MM.1S (cell line): ENCODE measurements around the gene BMP7.

ENCODE experiments used
- DNase-seq: peaks from one replicate; pipeline ENCODE4 v3.0.0-alpha.2; 2015
- H2AFZ ChIP-seq: fragments of 300-600 bp; sonication (generic); 2 replicates; pipeline ENCODE4 v1.6.0; 2016; ENCODE audit warnings: antibody characterized with exemption, low read length
- H3F3A ChIP-seq: fragments of 300-600 bp; sonication (generic); 2 replicates; pipeline ENCODE4 v1.6.1; 2016; ENCODE audit warnings: mild to moderate bottlenecking, antibody characterized with exemption, low read length, moderate library complexity, mixed read lengths; ENCODE audit not compliant: insufficient read depth
- H3K27ac ChIP-seq: fragments of 300-600 bp; sonication (generic); 2 replicates; pipeline ENCODE4 v1.5.1; 2016; ENCODE audit warnings: mild to moderate bottlenecking, low read length
- H3K27me3 ChIP-seq: fragments of 300-600 bp; sonication (generic); replicated peaks from 2 replicates; pipeline ENCODE4 v1.6.0; 2016; ENCODE audit warnings: low read length; ENCODE audit not compliant: insufficient read depth
- H3K36me3 ChIP-seq: fragments of 300-600 bp; sonication (generic); replicated peaks from 2 replicates; pipeline ENCODE4 v1.6.1; 2016; ENCODE audit warnings: mild to moderate bottlenecking, low read length, mixed read lengths; ENCODE audit not compliant: insufficient read depth
- H3K4me1 ChIP-seq: fragments of 300-600 bp; sonication (generic); 2 replicates; pipeline ENCODE4 v1.6.1; 2016; ENCODE audit warnings: low read length, mixed read lengths
- H3K4me2 ChIP-seq: fragments of 300-600 bp; sonication (generic); 2 replicates; pipeline ENCODE4 v1.6.0; 2016; ENCODE audit warnings: low read depth, low read length
- H3K4me3 ChIP-seq: fragments of 300-600 bp; sonication (generic); 2 replicates; pipeline ENCODE4 v1.5.1; 2016; ENCODE audit warnings: low read length, mixed read lengths
- H3K79me2 ChIP-seq: fragments of 300-600 bp; sonication (generic); 2 replicates; pipeline ENCODE4 v1.6.1; 2016; ENCODE audit warnings: mixed run types, low read length, mixed read lengths
- H3K9ac ChIP-seq: fragments of 300-600 bp; sonication (generic); 2 replicates; pipeline ENCODE4 v1.6.1; 2016; ENCODE audit warnings: low read length, mixed read lengths
- H3K9me2 ChIP-seq: fragments of 300-600 bp; sonication (generic); replicated peaks from 2 replicates; pipeline ENCODE4 v1.6.1; 2016; ENCODE audit warnings: mild to moderate bottlenecking, low read length, mixed read lengths; ENCODE audit not compliant: insufficient read depth
- H3K9me3 ChIP-seq: fragments of 300-600 bp; sonication (generic); replicated peaks from 2 replicates; pipeline ENCODE4 v1.6.1; 2016; ENCODE audit warnings: mild to moderate bottlenecking, low read length, mixed read lengths; ENCODE audit not compliant: insufficient read depth
- H4K20me1 ChIP-seq: fragments of 300-600 bp; sonication (generic); 2 replicates; pipeline ENCODE4 v1.6.1; 2016; ENCODE audit warnings: mild to moderate bottlenecking, low read length, moderate library complexity, mixed read lengths; ENCODE audit not compliant: insufficient read depth
- EZH2 ChIP-seq: fragments of 300-600 bp; sonication (generic); optimal IDR thresholded peaks from 2 replicates; pipeline ENCODE3; 2017; ENCODE audit warnings: low read depth, mild to moderate bottlenecking, antibody characterized with exemption, low read length, mixed read lengths
- EZH2phosphoT487 ChIP-seq: fragments of 300-600 bp; sonication (generic); IDR thresholded peaks from 2 replicates; pipeline ENCODE4 v1.6.1; 2018; ENCODE audit warnings: antibody characterized with exemption, low read length
- TF ChIP-seq, protein P1 (sequence below): fragments of 300-600 bp; sonication (generic); IDR thresholded peaks from 2 replicates; pipeline ENCODE4 v1.5.1; 2016; ENCODE audit warnings: antibody characterized with exemption, low read length, mixed read lengths

Gene BMP7

DNA sequence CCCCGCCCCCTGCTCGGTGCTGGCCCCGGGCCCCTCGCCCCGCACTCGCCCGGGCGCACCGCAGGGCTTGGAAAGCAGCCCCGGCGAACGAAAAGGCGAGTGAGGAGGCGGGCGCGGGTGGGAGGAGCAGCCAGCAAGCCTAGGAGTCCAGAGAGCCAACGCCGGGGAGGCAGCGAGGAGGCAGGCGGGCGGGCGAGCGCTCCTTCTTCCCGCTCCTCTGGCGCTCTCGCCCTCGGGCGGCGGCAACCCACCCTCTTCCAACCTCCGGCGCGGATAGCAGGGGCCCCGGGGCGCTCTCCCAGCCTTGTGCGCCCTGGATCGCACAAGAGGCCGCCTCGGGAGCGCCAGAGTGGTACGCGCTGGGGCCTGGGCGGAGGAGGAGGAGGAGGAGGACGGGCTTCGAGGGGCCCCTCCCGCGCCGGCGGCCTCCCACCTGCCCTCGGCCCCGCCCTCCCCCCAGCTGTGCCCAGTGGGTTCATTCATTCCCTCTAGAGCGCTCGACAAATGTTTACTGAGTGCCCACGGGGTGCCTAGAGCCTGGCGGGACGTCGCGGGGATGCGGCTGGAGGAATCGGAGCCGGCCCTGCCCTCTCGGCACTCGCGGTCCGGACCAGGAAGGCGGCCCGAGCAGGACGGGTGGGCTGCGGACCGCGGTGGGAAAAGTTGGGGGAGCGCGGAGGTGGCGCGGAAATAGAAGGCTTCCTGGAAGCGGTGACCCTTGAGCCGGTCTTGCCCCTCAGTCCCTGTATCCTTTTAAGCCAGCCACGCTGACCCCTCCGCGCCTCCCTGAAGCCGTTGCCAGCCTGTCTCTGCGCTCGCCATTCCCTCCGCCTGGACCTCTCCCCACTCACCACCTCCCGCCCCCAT is at the start of gene BMP7:
Gene BMP7, minus strand, starts transcription at position 351 of the 867 bp plus-strand sequence. CDS start 519 bp downstream, outside the sequence.
- H3K27me3 ChIP-seq = peaks cover 77% of the 10 kb centered on the region
- no peak within 1 kb of the TSS for H2AFZ ChIP-seq
- no peak within 1 kb of the TSS for H3K4me2 ChIP-seq
- no peaks in the 10 kb centered on the region for H3F3A ChIP-seq
- TF ChIP-seq EZH2 (no peak), EZH2phosphoT487 (no peak)
- TF ChIP-seq, protein P1, sequence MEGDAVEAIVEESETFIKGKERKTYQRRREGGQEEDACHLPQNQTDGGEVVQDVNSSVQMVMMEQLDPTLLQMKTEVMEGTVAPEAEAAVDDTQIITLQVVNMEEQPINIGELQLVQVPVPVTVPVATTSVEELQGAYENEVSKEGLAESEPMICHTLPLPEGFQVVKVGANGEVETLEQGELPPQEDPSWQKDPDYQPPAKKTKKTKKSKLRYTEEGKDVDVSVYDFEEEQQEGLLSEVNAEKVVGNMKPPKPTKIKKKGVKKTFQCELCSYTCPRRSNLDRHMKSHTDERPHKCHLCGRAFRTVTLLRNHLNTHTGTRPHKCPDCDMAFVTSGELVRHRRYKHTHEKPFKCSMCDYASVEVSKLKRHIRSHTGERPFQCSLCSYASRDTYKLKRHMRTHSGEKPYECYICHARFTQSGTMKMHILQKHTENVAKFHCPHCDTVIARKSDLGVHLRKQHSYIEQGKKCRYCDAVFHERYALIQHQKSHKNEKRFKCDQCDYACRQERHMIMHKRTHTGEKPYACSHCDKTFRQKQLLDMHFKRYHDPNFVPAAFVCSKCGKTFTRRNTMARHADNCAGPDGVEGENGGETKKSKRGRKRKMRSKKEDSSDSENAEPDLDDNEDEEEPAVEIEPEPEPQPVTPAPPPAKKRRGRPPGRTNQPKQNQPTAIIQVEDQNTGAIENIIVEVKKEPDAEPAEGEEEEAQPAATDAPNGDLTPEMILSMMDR = no peak
- no peak within 1 kb of the TSS for H3K4me3 ChIP-seq
- H3K4me1 ChIP-seq = no peaks in the 10 kb centered on the region
- no peaks in the 10 kb centered on the region for H4K20me1 ChIP-seq
- H3K27ac ChIP-seq = no peak within 1 kb of the TSS
- H3K79me2 ChIP-seq = no peaks in the 10 kb centered on the region
- no peak within 1 kb of the TSS for H3K9ac ChIP-seq
- no peaks in the 10 kb centered on the region for H3K9me2 ChIP-seq
- no peak for DNase-seq
- H3K36me3 ChIP-seq = no peaks in the 10 kb centered on the region
- no peaks in the 10 kb centered on the region for H3K9me3 ChIP-seq

DNA sequence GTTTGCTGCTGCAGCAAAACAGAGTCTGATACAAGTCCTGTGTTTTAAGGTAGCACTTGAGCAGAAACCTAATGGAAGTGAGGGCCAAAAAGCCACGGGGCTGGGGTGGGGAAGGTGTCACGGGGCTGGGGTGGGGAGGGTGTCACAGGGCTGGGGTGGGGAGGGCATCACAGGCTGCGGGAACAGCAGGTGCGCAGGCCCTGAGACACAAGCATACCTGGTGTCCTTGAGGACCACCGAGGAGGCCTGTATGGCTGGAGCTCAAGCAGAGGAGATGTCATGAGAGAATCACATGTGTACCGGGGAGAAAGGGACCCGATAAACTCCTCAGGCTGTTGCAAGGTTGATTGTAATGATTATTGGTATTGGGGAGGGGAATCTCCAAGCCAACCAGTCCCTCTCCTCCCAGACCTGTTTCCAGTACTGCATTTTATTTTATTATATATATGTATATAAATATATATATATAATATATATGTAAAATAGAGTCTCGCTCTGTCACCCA is 49.6 kb upstream of the BMP7 start:
- H3K4me2 ChIP-seq = no peak overlapping the region
- no peak overlapping the region for H2AFZ ChIP-seq

DNA sequence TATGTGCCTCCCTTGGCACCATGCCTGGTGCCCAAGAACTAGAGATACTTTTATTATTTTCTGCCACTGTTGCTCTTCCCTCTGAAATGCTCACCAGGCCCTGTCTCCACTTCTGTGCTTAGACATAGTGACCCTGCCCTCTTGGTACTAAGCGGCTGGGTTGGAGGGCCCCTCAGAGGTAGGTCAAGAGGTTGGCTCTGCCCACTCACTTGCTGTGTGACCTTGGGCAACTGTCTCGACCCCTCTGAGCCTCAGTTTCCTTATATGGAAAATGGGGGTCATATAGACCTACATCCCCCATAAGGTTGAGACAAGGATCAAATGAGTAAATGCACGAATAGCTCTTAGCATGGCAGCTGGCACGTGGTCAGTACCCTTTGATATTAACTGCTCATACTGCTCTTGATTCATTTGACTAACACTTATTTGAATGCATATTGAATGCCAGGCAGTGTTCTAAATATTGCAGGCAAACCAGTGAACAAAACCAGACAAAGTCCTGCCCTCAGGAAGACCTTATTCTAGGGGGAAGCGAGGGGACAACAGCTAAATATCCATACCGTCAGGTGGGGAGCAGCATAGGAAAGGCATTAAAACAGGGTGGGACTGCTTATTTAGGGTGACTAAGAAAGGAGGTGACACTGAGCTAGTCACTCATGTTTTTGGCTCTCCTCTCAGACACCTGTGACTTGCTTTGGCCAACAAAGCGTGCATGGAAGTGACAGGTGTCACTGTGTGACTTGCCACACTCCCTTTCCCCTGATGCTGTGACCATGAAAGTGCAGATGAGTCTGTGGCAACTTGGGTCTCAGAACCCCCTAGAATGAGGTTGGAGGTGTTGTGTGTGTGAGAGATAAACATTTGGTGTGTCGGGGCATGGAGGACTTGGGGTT is 48.9 kb upstream of the BMP7 start:
- Histone ChIP-seq H3K79me2 (no peaks in the 10 kb centered on the region), H3K4me2 (no peak overlapping the region), H3K27me3 (peaks cover 19% of the 10 kb centered on the region), H4K20me1 (no peaks in the 10 kb centered on the region), H3K9ac (no peak overlapping the region), H3K9me3 (no peaks in the 10 kb centered on the region), H3K36me3 (no peaks in the 10 kb centered on the region), H3F3A (no peaks in the 10 kb centered on the region), H3K4me1 (no peaks in the 10 kb centered on the region), H3K4me3 (no peak overlapping the region), H3K27ac (no peak overlapping the region), H3K9me2 (no peaks in the 10 kb centered on the region), H2AFZ (no peak overlapping the region)
- no peak for DNase-seq
- TF ChIP-seq, protein P1 = no peak
- TF ChIP-seq EZH2phosphoT487 = no peak
- TF ChIP-seq EZH2 = no peak

More for the DNA sequence above, 49.6 kb upstream of the BMP7 start:
- Histone ChIP-seq H3K9ac (no peak overlapping the region), H3F3A (no peaks in the 10 kb centered on the region), H3K4me3 (no peak overlapping the region), H3K27ac (no peak overlapping the region), H3K4me1 (no peaks in the 10 kb centered on the region), H4K20me1 (no peaks in the 10 kb centered on the region), H3K79me2 (no peaks in the 10 kb centered on the region), H3K27me3 (peaks cover 19% of the 10 kb centered on the region), H3K9me2 (no peaks in the 10 kb centered on the region), H3K9me3 (no peaks in the 10 kb centered on the region), H3K36me3 (no peaks in the 10 kb centered on the region)
- TF ChIP-seq, protein P1 = no peak
- no peak for TF ChIP-seq EZH2
- no peak for TF ChIP-seq EZH2phosphoT487
- no peak for DNase-seq
